NCI-H69 (cell line): ENCODE measurements around the gene MRAP.
"Not testable (repeated sequence)": the region's sequence is repeated elsewhere in the genome, so short reads cannot be mapped to it uniquely, and the experiment has no call there.

ENCODE experiments used
- DNase-seq: peaks from one replicate; lab custom pipeline; 2025; lab: John Stamatoyannopoulos, UW

Gene MRAP

GRCh38 chr21:32298658-32299081 is at the start of gene MRAP:
Gene MRAP, plus strand, starts transcription at chr21:32298855. Its CDS starts 117 bp downstream, at chr21:32298972.
- no peak for DNase-seq

- peak; percentile 92 for DNase-seq
Observed at GRCh38 chr21:32249511-32250280, 49.0 kb upstream of the MRAP start.

DNA sequence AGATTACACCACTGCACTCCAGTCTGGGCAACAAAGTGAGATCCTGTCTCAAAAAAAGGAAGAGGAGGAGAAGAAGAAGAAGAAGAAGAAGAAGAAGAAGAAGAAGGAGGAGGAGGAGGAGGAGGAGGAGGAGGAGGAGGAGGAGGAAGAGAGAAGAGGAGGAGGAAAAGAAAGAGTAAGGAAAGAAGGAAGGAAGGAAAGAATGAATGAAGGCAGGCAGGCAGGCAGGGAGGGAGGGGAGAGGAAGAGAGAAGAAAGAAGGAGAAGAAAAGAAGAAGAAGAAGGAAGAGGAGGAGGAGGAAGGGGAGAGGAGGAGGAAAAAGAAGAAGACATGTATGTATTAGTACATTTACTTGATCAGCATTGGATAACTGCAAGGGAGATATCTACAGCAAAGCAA is 46.5 kb upstream of the MRAP start:
- DNase-seq = no peak

DNA sequence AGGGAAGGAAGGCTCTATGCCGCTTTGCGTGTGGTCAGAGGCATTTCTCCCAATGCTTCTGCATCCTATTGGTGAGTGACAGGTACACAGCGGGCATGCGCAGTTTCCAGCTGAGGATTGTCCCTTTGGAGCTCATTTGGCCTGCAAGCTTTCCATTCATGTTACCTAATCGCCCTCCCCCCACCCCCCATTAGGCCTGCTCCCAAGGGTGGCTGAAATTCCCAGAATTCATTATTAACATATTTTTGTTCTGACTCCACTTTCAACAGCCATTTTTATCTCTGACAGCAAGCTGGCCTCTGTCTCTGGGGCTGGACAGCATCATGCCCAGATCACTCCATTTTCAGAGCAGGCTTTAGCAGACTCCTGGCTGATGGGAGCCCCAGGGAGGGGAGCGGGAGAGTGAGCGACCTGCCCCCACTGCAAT is 45.4 kb upstream of the MRAP start:
- no peak for DNase-seq

- no peak for DNase-seq
Observed at GRCh38 chr21:32256251-32256650, 42.4 kb upstream of the MRAP start.

DNA sequence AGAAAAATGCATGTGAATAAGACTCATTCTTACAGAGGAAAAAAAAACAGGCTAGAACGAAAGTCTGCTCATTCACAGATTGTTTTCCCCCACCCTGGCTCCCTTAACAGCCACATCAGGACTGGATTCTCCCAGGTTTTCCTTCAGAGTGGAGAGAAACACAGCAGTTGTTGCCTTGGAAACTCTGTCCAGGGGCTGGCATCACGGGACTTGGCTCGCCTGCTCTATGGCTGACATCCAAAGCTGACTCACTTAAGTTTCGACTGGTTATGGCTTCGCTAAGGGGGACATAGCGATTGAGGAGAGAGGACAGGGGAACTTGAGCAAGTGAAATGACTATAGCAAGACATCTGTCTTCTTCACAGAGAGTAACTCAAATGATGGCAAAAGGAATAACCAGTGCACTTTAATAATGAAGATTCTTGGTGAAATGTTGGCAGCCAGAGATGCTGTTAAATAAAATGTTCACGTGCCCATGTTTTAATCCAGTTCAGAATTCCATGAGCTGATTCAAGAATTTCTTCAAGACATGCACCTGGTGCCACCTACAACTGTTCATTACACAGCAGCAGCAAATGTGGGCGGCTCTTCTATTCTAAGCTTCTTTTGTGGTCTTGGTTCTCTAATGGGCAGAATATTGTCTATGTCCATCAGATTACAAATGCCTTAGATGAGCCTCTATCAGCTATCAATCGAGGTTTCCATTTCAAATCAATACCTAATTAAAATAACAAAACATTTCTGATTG is 41.6 kb upstream of the MRAP start:
- DNase-seq = peak; percentile 96

GRCh38 chr21:32257962-32258785 is 40.5 kb upstream of the MRAP start:
- peak; percentile 92 for DNase-seq

DNA sequence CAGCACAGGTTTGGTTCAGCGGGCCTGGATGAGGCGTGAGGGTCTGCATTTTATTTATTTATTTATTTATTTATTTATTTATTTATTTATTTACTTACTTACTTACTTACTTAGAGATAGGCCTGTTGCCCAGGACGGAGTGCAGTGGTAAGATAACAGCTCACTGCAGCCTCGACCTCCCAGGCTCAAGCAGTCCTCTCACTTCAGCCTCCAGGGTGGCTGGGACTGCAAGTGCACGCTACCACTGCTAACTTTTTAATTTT is 39.9 kb upstream of the MRAP start:
- not testable (repeated sequence) for DNase-seq

GRCh38 chr21:32260130-32260529 is 38.5 kb upstream of the MRAP start:
- DNase-seq = no peak

DNA sequence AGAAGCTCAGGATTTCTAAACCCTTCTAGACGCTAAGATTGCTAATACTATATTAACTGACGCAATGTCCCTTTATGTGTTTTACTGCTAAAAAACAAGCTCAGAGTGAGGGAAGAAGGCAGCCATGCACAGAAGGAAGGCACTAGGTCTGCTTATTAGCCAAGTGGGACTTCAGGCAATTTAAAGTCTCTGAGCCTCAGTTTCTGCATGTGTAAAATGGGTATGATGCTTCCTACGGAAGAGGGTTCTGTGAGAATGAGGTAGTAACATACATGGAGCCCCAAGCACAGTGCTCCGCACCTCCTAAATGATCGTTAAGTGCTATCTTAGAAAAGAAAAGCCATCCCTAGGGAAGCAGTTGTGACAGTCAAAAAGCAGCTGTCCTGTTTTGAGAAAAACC is 36.7 kb upstream of the MRAP start:
- no peak for DNase-seq

DNA sequence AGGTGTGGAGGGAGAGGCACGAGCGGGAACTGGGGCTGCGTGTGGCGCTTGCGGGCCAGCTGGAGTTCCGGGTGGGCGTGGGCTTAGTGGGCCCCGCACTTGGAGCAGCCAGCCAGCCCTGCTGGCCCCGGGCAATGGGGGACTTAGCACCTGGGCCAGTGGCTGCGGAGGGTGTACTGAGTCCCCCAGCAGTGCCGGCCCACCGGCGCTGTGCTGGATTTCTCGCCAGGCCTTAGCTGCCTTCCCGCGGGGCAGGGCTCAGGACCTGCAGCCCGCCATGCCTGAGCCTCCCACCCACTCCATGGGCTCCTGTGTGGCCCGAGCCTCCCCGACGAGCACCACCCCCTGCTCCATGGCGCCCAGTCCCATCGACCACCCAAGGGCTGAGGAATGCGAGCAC is 33.3 kb upstream of the MRAP start:
- not testable (repeated sequence) for DNase-seq

GRCh38 chr21:32270748-32271147 is 27.9 kb upstream of the MRAP start:
- DNase-seq = peak; percentile 17

DNA sequence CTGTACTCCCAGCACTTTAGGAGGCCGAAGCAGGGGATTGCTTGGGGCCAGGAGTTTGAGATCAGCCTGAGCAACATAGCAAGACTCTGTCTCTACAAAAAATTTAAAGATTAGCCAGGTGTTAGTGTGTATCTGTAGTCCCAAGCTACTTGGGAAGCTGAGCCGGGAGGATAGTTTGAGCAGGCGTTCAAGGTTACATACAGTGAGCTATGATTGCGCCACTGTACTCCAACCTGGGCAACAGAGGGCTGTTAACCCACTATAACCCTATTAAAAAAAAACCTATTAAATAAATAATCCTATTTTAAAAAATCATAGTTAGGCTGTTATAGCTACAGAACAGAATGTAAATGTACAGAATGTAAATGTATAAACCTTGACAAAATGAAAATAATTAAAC is 22.0 kb upstream of the MRAP start:
- DNase-seq = no peak

GRCh38 chr21:32278103-32278502 is 20.6 kb upstream of the MRAP start:
- DNase-seq = peak; percentile 26

DNA sequence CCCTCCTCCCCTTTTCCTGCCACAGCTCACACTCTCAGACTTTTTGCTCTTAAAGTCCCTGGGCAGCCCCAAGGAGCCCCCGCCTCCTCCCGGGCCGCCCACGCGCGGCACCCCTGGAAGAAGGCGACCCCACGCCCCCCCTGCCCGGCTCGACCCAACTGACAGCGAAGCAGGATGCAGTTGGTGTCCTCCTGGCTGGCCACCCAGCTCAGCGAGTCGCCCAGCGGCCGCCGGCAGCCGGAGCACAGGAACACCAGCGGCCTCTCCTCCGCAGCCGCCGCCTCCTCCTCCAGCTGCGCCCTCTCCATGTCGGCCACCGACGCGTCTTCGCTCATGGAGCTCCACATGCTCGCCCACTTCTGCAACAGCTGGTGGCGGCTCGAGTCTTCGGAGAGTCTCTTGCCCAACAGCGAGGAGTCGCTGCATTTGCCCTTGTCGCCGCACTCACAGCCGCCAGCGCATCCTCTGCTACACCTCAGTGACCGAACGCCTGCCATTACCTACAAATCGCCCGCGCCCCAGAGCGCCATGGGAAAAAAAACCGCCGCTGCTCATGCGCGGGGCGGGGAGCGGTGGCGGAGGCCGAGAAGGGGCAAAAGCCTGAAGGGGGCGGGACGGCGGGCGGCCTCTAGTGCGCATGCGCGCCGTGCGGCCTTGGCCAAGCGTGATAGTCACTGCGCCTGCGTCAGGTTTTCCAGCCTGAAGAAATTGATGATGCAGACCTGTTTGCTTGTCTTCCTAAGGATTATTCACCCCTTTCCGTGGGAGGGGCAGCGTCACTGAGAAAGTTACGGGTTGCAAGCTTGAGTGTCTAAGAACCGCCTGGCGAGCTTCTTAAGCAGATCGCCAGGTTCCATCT is 19.9 kb upstream of the MRAP start, which contains the start of gene MIS18A:
Gene MIS18A, minus strand, starts transcription at position 532 of the 859 bp plus-strand sequence. Its CDS starts 35 bp downstream, at position 497.
- peak; percentile 97 for DNase-seq

DNA sequence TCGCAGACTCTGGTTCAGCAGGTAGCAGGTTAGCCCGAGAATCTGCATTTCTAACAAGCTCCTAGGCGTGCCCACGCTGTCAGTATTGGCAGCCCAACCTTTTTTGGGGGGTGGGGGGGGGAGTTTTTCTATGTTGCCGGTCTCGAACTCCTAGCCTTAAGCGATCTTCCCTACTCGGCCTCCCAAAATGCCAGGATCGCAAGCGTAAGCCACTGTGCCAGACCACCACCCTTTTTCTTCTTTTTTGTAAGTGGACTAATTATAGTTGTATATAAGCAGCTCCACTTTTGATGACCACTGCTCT is 19.3 kb upstream of the MRAP start:
- no peak for DNase-seq

GRCh38 chr21:32281531-32281930 is 17.1 kb upstream of the MRAP start:
- no peak for DNase-seq

DNA sequence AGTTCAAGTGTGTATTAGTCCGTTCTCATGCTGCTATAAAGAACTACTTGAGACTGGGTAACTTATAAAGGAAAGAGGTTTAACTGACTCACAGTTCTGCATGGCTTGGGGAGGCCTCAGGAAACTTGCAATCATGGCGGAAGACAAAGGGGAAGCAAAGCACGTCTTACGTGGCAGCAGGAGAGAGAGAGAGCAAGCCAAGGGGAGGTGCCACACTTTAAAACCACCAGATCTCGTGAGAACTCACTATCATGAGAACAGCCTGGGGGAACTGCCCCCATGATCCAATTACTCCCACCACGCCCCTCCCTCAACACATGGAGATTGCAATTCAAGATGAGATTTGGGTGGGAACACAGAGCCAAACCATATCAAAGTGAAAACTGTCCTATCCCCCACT is 15.7 kb upstream of the MRAP start:
- no peak for DNase-seq

DNA sequence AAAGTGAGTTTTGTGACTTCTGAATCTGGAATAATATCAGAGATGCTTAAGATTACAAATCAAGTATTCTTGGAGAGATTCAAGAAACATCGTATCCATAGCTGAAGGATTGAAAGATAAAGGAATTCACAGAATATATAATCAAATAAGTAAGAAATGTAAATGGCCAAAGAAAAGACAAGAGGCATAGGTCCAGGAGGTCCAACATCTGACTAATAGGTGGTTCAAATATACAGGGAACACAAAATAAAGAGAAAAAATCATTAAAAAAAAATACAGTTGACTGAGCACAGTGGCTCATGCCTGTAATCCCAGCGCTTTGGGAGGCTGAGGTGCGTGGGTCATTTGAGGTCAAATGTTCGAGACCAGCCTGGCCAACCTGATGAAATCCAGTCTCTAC is 13.2 kb upstream of the MRAP start:
- no peak for DNase-seq

DNA sequence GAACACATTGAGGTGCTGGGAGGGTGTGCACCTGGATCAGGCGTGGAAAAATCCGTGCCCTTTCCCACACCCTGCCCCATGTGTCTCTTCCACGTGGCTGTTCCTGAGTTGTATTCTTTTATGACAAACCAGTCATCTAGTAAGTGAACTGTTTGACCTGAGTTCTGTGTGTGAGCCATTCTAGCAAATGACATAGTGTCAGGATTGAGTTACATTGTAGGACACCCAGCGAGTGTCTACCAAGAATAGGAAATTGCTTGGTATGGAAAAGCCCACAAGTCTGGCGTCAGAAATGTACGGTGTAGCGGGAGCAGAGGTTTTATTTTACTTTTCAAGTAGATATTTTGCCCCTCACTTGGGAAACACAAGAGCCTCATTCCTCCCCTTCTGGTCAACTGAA is 1.2 kb upstream of the MRAP start:
- DNase-seq = no peak

GRCh38 chr21:32298148-32298559 is 501 bp upstream of the MRAP start:
- DNase-seq = no peak

GRCh38 chr21:32299695-32300094 is 1.0 kb downstream of the MRAP start:
- DNase-seq = no peak
